Measurements from ENCODE around the gene DZANK1.
"Not testable (repeated sequence)": the region's sequence is repeated elsewhere in the genome, so short reads cannot be mapped to it uniquely, and the experiment has no call there.

The DZANK1 gene

DNA sequence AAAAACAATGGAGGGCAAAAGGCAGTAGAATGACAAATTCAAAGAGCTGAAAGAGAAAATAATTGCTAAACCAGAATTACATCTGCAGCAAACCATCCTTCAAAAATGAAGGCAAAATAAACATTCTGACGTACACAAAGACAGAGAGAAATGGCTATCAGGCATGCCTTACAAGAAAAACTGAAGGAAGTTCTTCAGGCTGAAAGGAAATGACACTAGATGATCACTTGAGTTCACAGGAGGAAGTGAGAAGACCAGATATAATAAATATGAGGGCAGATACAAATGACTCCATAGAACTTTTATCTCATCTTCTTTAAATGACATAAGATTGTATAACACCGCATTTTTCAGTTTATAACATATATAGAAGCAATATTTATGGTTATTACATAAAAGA is 30.0 kb downstream of the DZANK1 start:
- no peak for DNase-seq

DNA sequence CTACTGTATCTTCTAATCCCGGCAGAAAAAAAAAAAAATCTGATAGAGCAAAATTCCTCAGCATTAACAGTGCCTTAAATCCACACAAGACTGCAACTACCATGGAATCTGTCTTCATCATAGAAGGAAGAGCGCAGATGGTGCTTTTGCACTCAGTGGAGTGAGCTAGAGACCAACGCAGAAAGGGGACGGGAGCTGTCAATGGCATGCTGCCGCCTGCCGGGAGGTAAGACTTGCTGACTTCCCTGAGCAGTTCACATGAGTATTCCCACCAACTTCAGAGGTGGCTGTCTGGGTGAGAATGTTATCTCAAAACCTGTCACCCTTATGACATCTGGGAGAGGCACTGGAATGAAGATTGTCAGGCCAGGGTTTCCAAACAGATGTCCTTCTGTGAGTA is 35.6 kb downstream of the DZANK1 start:
- no peak for DNase-seq

DNA sequence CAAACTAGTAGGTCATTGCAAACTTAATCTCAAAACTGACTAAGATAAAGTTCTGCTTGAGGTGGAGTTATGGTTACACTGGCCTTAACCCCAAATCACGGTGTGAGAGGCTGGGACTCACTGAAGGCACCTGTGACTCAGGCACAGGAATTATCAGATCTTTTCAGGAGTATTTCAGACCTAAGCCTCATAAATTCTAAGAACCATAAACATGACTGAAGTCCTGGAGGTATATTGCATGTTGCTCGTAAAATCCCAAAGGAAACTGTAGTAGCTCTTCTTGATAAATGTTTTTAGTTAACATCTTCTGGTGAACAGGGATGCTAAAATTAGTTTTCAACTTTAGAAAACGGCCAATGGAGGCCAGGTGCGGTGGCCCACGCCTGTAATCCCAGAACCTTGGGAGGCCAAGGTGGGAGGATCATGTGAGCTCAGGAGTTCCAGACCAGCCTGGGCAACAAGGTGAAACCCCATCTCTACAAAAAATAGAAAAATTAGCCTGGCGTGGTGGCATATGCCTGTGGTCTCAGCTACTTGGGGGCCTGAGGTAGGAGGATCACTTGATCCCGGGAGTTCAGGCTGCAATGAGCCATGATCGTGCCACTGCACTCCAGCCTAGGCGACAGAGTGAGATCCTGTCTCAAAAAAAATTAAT is 36.5 kb downstream of the DZANK1 start:
- DNase-seq, result no peak

DNA sequence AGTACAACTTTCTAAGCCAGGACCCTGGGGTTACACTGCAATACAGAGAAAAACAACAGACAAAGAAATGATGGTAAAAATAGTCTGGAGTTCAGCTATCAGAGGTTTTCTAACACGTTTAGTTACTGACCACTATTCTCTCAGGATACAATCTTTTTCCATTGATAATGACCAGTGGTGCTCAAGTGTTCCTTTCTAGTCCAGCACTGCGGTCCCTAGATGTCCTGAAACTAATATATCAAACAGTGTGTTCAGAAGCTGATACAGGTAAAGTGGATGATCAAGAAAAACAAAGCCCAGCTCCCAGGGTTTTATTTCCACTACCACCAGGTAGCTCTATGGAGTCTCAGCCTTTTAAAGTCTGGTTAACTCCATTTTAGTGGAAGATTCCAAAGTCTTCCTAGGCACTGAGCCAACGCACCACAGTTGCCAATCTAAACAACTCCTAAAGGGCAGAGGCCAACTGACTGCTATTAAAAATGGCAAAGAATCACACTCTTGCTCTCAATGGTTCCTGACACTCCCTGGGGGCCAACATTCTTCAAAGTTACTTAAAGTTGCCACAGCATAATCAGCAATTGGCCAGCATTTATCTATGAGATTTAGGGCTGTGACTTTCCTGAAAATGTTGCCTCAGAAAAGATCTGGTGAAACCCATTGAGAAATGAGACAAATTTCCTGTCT is 38.2 kb downstream of the DZANK1 start:
- no peak for DNase-seq

DNA sequence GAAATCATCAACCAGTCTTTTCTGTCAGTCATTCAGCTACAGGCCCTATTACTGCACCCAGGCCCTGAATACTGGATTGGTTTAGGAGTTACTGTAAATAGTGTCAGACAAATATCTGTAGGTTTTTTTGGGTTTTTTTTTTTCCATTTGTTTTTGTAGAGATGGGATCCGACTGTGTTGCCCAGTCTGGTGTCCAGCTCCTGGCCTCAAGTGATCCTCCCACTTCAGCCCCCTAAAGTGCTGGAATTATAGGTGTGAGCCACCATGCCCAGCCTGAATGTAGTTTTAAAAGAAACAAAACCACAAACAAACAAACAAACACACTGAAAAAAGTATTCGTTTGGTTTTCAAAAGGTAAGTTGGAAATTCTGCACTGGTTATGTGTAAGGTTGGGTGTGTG is 39.6 kb downstream of the DZANK1 start:
- DNase-seq, result no peak

DNA sequence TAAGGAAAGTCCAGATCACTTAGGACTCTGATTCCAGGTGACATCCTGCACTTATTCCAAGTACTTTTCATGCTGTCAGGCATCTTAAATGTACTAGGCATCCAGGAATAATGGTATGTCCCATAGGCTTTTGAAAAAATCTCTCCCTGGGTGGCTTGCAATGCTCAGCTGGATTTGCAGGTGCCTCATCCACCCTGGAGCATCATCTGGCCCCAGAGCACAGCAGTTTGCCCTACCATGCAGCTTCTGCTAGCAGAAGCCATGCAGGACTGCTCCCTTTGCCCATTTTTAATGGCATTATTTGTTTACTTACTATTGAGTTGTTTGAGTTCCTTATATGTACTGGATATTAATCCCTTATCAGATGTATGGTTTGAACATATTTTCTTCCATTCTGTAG is 45.2 kb downstream of the DZANK1 start:
- no peak for DNase-seq

DNA sequence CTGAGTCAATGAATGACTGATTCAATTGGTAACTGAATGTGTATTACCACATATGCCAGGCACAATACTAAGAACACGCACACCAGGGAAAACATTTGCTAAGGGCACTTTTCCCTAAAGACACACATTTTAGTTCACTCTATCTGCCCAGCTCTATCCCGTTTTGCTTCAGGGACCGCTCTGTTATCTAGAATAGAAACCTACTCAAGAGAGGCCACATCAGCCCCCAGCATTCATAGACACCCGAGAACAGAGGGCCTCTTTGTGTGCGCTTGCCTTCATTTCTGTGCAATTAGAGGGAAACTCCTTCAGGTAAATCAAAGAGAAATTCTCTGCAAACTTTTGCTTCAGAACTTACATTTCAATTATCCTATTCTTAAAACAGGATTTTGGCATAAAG is 50.3 kb downstream of the DZANK1 start:
- DNase-seq, result no peak

DNA sequence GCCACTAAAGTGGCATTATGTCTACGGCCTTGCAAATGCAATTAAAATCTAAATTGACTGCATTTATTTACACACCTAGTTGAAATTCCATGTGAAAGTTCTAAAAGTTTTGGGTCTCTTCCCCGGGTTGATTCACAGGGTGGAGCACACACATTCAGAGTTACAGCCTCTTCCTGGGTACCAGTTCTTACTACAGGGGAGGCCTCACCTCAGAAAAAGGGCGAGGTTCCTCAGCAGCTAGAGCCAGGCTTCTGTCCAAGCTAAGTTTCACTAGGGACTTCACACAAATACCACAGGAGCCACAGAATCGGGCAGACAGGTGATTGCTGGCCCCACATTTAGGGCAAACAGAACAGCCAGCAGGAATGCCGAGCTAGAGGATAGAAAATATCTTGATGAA is 52.7 kb downstream of the DZANK1 start:
- no peak for DNase-seq

DNA sequence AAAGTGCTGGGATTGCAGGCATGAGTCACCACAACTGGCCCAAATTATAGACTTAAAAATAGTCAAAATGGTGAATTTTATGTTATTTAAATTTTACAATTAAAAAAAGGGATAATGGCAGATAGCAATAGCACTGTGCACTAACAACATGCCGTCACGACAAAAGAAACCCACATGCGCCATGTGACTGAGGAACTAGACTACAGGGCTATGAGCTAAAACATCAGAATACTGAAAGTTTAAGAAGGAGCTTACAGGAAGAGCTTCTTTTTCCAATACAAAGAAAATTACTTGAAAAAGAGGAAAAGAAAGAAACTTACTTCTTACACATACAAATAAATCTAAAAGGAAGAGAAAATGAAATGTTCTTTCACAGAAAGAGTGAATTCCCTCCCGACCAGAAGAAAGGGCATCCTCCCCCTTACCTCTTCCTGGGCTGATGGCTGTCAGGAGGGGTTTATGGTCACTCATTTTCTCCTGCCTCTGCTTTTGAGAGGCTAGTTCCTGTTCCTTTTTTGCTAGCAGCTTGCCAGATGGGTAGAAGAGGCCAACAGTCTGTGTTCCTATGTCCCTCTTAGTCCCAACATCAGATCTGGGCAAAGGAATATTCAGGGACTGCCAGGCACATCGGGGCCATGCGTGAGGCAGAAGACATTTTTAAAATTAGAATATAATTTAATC is 54.5 kb downstream of the DZANK1 start:
- no peak for DNase-seq

DNA sequence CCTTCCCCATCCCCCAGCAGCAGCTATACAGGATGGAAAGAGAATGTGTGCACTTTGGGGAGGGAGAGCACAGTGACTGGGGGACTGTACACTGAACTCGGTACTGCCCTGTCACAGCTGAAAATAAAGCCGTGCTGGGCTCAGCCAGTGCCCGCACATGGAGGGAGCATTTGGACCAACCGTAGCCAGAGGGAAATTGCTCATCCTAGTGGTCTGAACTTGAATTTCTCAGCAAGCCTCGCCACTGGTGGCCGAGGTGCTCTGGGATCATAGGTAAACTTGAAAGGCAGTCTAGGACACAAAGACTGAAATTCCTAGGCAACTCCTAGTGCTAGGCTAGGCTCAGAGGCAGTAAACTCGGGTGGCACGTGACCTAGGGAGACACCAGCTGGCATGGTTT is 61.0 kb downstream of the DZANK1 start:
- no peak for DNase-seq

DNA sequence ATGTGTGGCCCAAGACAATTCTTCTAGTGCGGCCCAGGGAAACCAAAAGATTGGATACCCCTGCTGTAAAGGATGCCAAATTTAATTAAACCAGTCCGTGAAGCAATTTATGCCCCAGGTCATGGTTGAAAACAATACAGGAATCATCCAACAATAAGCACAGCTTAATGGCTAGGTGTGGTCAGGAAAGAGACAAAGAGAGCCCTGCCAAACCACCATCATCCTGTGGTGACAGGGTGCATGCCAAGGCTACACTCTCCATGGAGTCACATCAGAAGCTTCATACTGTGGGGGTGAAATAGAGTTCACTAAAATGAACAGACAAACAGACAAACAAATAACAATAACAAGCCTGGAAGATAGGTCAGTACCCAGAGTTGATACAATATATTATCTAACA is 62.7 kb downstream of the DZANK1 start:
- DNase-seq, result no peak

DNA sequence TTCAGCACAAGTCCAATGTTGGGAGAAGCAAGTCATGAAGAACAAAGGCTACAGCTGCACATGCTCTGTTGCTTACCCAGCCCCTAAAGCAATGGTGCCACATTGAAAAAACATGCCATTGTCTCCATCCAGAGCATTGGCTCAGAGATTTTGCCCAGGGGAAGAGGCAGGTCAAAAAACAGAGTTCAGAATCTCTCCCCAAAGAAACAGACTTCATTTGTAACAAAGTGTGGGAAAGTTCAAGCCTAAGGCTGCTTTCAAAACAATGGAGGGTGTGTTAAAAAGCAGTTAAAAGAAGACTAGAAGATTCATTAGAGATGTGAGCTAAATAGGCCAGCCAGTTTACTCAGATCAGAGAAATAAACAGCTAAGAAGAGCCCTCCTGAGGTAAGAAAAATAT is 63.6 kb downstream of the DZANK1 start:
- no peak for DNase-seq

DNA sequence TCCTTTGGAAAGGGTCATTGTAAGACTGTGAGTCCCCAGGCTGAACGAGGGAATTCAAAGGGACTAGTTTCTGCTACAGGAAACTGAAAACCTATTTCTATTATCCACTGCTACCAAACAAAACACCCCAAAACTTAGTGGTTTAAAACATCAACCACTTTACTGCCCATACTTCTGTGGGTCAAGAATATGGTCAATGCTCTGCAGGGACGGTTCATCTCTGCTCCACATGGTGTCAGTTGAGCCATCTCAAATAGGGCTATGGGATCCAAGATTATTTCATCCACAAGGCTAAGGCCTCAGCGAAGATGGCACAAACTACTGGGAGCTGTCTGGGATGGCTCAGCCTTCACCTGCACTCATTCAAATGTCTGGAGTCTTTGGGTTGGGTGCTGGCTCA is 65.5 kb downstream of the DZANK1 start:
- no peak for DNase-seq

DNA sequence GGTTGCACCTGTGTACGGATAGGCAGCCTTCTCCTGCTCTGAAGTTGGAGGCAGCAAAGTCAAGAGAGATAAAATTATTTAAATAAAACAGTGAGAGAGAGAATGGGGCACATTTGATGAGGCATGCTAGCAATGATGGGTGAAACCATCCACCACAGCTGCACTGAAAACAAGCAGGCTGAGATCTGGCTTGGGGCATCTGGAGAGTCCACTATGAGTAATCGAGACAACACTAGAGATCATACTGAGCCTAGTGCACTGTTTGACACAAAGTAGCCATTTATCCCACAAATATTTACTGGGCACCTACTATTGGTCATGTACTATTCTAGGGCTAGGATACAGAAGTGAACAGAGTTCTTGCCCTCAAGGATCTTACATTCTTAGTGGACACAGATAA is 66.4 kb downstream of the DZANK1 start:
- no peak for DNase-seq

DNA sequence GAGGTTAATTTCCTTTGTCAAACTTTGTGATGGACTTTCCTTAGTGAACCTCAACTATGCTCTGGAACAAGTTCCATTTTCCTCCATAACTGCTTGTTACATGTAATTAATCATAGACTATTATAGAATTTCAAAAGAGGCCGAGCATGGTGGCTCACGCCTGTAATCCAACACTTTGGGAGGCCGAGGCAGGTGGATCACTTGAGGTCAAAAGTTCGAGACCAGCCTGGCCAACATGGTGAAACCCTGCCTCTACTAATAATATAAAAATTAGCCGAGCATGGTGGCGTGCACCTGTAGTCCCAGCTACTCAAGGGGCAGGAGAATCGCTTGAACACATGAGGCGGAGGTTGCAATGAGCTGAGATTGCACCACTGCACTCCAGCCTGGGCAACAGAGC is 68.1 kb downstream of the DZANK1 start:
- DNase-seq, result not testable (repeated sequence)

DNA sequence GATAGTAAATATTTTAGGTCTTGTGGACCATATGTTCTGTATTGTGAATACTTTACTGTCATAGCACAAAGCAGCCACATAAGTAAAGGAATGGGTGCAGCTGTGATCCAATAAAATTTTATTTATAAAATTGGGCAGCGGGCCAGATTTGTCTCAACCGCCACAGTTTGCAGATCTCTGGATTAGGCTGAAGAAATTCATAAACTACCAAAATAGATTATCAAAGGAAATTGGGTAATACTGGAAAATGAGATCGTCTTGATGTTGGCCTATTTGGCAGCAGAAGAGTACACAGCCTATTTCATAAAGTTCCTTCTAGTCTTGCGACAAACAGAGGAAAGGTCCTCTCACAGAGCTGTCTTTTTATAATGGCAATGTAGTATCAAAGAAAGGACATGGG is 69.8 kb downstream of the DZANK1 start:
- no peak for DNase-seq

DNA sequence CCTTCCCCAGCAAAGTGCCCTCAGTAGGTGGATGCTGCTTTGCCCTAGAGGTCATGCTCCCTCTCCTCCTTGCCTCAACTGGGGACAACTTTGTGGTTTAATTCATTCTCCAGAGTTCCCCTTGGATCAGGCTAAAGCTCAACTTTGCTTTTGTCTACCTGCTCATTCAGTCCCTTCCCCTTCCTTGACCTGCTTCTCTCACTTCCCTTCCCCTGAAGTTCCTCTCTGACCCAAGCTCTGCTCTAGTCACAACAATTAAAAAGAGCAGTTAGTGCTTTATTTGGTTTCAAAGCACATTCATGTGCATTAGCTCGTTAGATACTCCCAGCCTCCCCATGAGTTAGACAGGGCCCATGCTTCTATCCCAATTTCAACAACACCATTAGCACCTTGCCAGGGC is 71.3 kb downstream of the DZANK1 start:
- no peak for DNase-seq

DNA sequence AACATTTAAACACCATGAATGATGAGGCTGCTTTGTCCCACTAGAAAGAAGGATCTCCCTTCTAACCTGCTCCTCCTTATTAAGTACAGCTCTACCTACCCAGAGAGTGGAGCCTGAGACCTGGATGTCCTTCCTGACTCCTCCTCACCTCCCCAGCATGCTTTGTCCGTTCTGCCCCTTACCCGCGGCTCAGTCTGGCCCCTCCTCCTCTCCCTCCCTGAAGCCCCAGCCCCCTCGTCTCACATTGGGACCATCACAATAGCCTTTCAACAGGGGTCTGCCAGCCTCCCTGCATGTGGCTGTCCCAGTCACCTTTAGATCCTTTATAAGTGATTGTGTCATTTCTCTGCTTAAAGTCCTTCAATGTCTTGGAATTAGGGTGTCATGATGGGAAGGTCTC is 72.5 kb downstream of the DZANK1 start:
- DNase-seq, result no peak

DNA sequence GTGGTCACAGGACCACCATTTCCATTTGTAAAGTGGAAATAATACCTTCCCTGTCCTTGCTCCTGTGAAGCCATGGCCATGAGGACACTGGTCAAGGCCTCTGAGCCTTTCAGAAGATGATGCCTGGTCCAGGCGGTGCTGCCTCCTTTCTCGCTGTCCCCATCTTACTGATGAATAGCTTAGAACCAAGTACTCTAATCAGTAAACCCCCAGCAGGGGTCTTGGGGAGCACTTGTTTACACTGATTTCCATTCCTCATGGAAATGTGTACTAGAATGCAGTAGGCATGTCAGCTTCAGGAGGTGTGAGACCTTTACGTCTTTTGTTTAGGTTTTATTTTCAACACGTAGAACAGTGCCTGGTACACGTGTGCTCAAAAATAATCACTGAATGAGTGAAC is 75.1 kb downstream of the DZANK1 start:
- no peak for DNase-seq

DNA sequence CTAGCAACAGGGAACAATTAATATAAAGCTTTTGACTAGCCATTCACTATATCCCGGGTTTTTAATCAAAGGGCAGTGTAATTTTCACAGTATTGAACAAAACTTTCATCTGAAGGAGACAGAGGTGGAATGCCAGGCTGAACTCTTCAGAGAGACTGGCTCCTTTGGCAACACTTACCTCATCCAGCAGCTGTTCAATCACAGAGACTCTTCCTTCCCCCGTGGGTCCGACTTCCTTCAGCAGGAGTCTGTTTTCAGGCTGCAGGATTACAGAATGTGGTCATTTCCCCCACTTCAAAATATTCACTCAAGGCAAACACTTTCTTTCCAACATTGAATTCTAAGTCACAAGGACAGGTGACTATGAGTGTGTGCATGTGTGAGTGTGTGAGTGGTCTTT is 76.6 kb downstream of the DZANK1 start:
- DNase-seq, result no peak

DNA sequence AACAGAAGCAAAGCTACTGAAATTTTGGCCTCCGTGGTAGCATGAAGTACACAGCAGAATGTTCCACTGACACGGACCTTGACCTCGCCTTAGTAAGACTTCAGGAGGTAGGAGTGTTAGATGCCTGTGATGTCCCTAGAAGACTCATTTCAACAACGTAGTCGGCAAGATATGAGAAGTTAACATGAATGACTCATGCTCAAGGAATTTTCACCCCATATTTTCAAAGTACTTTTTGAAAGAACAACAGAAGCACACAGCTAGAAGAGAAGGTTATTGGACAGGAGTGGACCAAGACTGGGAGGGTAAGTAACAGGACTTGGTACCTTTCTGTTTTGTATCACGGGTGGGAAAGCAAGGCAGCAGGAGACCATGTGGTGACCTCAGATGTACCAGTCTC is 78.0 kb downstream of the DZANK1 start:
- no peak for DNase-seq

DNA sequence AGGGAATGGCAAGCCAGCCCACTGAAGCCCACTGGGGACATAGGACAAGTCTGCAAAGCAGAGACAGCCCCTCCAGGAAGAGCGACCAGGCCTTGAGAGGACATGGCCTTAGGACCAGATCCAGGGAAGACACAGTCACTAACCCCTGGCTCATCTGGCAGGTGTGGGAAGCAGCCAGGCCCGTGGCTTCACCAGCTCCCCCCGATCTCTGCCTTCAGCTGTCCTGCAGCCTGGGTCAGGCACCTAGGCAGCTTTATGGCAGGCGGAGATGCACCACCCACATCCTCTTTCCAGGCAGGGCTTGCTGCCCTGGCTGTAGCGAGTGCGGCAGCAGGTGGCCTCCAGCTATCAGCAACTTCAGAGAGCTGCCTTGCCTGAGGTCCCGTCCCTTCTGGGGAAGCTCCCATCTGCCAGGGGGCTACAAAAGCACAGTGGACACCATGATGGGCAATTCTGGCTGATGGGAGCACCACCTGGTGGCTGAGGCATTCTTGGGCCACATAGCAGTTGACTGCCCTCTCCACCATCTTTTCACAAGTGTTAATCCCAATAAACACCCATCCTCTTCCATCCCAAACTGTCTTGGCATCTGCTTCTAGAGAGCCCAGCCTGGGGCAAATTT is 85.8 kb downstream of the DZANK1 start:
- DNase-seq, result no peak

DNA sequence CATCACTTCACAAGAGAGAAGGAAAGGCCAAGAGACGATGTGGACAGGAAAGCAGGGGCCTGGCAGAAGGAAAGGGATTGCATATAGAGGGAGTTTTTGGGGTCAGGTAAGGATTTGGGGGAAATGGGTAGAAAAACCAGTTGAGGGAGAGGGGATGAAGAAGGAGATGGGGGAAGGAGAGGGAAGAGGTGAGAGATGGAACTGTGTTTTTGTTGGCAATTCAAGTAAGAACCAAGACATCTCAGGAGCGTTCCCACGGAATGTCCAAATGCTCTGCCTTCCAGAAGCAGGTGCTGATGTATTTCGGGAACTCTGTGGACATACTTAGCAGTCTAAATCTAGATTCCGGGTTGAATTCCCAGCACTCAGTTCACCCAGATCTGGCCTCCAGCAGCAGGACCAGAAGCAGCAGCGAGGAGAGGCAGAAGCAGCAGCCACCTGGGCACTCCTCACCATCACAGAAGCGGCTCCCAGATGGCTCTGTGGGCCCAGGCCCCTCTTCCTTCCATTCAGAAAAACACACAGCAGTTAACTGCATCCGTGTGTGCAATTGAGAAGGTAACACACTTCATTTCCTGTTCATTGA is 88.8 kb downstream of the DZANK1 start:
- no peak for DNase-seq

DNA sequence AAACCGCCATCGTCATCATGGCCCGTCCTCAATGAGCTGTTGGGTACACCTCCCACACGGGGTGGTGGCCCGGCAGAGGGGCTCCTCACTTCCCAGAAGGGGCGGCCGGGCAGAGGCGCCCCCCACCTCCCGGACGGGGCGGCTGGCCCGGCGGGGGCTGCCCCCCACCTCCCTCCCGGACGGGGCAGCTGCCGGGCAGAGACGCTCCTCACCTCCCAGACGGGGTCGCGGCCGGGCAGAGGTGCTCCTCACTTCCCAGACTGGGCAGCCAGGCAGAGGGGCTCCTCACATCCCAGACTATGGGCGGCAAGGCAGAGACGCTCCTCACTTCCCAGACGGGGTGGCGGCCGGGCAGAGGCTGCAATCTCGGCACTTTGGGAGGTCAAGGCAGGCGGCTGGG is 91.3 kb downstream of the DZANK1 start:
- not testable (repeated sequence) for DNase-seq
